ENCODE results near the gene TLK2.
"Not testable (repeated sequence)": the region's sequence is repeated elsewhere in the genome, so short reads cannot be mapped to it uniquely, and the experiment has no call there.

TLK2 gene

DNA sequence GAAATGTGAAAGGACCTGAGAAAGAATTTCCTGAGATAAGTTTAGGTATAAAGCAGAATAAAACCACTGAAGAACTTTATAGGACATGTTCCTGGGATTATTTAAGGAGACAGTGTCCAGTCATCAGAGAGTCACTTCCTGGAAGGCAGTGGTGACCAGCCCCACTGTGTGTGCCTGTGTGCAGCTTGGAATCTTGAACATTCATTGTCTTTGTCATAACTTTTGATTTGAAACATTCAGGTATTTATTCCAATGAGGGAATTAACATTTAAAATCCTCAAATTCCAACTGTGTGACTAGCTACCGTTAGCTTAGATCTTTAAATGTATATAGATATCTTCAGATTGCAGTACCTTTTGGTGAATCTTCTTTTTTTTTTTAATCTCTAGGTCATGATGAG is 87.2 kb downstream of the TLK2 start:
- DNase-seq = no peak

DNA sequence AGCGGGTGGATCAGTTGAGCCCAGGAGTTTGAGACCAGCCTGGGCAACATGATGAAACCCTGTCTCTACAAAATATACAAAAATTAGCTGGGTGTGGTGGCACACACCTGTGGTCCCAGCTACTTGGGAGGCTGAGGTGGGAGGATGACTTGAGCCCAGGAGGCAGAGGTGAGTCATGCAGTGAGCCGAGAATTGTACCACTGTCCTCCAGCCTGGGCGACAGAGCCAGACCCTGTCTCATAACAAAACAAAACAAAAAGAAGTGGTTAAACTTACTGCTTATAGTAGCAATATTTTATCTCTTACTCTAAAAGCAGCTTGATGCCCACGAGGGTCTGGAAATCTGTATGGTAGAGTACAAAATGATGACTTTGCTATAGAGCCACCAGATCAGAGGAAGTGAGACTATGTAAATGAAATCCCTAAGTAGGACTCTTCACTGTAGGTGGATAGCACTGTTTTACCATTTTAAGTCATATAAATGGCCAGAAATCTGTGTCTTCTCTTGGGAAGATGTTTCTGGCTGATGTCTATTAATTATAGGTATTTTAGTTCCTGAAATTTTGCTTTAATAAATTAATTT is 88.5 kb downstream of the TLK2 start:
- DNase-seq = no peak

GRCh38 chr17:62572488-62572887 is 93.9 kb downstream of the TLK2 start:
- no peak for DNase-seq

DNA sequence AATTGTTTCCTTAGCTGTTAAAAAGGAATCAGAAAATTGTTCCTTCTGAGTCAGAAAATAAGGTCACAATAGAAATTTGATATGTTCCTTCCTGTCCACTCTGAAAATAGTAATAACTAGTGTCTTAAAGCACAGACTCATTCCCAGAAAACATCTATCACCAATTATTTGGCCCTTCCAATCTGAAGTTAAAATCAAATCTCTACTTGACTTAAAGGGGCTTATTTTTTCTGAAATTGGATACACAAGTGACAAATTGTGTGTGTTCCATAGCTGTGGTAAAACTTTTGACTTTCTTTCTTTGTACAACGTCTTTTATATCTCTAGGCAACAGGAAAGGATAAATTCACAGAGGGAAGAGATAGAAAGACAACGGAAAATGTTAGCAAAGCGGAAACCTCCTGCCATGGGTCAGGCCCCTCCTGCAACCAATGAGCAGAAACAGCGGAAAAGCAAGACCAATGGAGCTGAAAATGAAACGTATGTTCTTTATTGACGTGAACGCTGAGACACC is 94.3 kb downstream of the TLK2 start:
- DNase-seq = no peak

DNA sequence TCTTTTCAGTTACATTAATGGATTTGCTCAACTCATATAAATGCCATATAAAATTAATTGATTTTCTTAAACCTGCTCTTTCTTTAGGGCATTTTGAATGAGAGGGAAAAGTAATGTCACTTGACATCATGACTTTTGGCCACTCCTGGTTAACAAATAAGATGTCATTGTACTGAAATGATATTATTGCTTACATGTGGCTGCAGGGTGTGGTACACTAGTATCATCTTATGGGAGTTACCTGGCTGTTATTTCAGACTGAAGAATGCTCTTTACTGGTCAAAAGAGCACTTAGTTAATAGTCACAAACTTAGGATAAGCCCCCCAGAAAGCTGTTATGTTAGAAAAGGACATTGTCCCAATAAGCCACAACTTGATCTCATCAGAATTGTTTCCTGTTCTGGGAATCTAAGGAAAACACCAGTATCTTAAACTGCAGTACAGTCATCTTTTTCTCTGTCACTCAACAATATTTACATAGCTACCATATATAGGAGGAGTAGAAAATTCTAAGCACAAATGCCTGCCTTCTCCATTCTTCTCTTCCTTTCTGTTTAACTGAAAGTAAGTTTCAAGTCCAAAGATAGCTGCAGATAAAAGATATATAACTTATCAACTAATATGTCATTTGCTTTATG is 95.0 kb downstream of the TLK2 start:
- DNase-seq = no peak

DNA sequence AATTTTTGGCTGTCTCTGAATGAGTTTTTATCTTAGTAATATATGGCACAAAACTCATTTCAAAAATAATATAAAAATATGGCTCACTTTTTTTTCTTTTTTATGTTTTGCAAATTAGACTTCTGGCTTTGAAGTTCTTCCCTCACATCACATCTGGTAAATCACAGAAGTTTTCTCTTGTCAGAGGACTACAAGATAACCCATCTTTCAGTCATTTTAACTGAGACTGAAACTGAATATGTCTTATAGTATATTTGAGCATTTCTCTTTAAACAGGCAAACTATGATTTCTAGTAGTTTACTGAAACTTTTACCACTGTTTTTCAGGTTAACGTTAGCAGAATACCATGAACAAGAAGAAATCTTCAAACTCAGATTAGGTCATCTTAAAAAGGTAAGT is 97.8 kb downstream of the TLK2 start:
- DNase-seq = no peak

- no peak for DNase-seq
These were observed 100.3 kb downstream of the TLK2 start for GRCh38 chr17:62578757-62579487.

DNA sequence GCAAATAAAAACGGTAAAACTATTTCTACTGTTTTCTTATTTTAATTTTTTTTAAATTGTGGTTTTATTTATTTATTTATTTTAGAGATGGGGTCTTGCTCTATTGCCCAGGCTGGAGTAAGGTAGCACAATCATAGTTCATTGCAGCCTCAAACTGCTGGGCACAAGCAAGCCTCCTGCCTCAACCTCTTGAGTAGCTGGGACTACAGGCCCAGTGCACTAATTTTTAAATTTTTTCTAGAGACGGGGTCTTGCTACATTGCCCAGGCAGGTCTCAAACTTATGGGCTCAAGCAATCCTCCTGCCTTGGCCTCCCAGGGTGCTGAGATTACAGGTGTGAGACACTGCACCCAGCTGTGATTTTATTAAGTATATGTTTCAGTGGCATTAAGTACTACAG is 102.3 kb downstream of the TLK2 start:
- DNase-seq = no peak

GRCh38 chr17:62581764-62582163 is 103.1 kb downstream of the TLK2 start:
- DNase-seq = no peak

DNA sequence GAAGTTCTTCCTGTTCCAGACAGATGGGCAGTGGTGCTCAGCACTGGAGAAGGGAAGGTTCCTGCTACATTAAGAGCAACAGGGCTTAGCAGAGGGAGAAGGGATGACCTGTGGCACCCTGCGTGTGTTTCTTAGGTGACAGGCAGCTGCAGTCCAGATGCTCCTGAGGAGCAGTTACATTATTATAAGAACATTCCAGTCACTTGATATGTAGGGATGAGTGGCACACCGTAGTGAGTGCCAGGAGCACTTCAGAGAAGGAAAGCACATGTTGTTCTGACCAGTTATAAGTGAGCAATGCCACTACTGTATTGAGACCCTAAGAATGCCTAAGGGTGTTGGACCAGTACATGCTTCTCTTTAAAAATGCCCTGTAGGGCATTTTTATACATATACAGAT is 108.9 kb downstream of the TLK2 start:
- DNase-seq = no peak

- no peak for DNase-seq
These were observed 109.5 kb downstream of the TLK2 start for GRCh38 chr17:62588109-62588508.

GRCh38 chr17:62591333-62591732 is 112.7 kb downstream of the TLK2 start:
- no peak for DNase-seq

DNA sequence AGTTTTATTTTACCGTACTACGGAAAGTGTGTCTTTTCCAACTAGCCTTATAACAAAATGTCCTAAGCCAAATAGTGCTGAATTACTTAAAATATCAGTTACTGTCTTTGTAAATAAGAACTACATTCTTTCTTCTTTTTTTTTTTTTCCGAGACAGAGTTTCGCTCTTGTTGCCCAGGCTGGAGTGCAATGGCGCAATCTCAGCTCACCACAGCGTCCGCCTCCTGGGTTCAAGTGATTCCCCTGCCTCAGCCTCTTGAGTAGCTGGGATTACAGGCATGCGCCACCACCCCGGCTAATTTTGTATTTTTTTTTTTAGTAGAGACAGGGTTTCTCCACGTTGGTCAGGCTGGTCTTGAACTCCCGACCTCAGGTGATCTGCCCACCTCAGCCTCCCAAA is 113.2 kb downstream of the TLK2 start:
- DNase-seq = not testable (repeated sequence)

DNA sequence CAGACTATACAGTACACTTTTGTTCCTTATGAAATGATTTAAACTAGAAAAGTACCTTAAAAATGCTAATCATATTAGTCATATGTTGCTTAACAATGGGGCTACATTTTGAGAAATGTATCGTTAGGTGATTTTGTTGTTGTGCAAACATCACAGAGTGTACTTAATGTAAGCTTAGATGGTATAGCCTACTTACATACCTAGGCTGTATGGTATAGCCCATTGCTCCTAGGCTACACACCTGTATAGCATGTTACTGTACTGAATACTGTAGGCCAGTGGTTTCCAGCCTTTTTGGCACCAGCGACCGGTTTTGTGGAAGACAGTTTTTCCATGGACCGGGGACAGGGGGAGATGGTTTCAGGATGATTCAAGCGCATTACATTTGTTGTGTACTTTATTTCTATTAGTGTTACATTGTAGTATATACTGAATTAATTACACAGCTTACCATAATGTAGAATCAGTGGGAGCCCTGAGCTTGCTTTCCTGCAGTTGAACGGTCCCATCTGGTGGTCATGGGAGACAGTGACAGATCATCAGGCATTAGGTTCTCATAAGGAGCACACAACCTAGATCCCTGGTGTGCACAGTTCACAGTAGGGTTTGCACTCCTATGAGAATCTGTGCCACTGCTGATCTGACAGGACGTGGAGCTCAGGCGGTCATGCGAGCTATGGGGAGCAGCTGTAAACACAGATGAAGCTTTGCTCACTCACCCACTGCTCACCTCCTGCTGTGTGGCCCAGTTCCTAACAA is 113.9 kb downstream of the TLK2 start:
- no peak for DNase-seq

DNA sequence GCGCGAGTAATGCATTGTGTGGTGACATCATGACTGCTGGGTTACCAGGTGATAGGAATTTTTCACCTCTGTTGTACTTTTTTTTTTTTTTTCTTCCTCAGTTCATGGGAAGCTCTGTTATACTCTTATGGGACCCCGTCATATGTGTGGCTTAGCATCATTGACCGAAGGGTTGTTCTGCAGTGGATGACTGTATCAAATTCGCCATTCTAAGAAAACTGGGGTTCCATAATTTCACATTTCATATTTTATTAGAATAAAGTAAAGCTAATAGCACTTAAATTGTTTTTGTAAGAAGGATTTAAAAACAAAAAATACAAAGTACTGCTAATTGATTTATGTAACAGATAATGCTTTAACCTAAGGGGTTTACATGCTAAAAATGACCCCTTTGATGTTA is 116.9 kb downstream of the TLK2 start:
- DNase-seq = no peak

DNA sequence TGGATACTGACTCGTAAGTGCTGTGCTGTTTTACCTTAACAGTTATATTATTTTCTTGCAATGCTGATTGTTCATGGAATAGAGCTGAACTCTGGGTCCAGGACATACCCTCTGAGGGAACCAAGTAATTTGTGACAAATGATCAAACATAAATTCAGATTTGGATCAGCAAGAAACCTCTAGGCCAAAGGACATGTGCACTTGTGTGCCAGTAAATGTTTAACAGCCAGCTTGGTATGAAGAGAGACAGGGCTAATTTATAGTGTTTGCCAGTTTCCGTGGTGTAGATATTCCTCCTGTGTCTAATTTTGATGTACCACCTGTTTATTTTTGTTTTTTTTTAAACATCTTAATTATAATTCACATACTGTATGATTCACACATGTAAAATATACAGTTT is 118.0 kb downstream of the TLK2 start:
- DNase-seq = no peak

DNA sequence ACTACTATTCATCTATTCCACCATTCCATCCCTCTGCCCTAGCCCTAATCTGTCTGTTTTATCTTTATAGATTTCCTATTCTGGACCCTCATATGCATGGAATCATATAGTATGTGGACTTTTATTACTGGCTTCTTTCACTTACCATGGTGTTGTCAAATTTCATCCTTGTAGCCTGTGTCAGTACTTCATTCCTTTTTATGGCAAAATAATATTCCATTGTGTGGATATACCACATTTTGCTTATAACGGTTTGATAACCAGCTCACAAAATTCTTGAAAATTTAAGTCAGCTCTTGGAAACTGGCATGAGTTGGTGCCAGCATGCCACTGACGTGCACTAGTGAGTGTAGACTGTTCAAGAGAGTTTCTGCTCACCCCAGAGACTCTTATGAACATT is 118.5 kb downstream of the TLK2 start:
- DNase-seq = no peak

- DNase-seq = no peak
These were observed 119.3 kb downstream of the TLK2 start for GRCh38 chr17:62597920-62598319.

DNA sequence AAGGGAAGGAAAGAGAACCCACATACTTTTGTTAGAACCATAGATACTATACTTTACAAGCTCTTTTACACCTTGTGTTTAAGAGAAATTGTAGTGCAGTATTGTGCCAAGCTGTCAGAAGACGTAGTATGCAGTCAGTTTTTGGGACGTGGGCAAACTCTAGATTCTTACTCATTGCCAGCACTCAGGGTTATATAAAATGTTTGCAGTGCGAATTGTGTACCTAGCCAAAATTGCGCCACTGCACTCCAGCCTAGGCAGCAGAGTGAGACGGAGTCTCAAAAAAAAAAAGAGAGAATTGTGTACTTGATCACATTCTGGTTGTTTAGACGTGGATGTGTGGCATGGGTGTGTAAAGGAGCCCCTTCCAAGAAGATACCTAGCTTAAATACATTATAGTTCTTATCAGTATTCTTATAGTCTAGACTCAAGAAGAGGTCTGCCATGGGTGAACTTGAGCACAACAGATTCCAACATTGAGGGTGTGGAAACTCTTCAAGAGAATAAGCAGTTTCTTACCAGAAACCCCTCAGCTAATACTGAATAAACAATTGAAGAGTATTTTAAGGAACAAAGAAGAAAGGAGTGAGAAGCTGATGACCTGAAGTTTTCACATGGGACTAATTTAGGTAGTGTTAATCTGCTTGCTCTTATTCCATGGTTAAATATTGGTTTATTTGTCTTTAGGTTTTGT is 121.5 kb downstream of the TLK2 start:
- DNase-seq = no peak

DNA sequence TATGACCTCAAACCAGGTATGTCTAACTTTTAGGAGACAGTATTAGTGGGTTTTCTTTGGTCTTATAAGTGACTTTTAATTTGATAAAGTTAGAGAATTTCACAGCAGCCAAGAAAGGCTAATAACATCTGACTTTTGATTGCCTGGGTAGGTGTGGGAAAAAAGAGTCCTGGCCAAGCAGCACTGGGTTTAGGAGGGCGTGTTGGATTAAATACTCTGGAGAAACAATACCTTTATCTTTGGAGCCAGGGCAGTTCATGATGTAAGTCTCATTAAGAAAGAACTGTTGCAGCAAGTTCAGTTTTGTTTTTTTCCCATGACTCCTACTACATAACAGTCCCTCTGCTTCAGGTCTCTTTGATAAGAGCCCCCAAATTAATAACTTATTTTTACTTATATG is 122.2 kb downstream of the TLK2 start:
- no peak for DNase-seq

GRCh38 chr17:62601471-62601870 is 122.8 kb downstream of the TLK2 start:
- no peak for DNase-seq

DNA sequence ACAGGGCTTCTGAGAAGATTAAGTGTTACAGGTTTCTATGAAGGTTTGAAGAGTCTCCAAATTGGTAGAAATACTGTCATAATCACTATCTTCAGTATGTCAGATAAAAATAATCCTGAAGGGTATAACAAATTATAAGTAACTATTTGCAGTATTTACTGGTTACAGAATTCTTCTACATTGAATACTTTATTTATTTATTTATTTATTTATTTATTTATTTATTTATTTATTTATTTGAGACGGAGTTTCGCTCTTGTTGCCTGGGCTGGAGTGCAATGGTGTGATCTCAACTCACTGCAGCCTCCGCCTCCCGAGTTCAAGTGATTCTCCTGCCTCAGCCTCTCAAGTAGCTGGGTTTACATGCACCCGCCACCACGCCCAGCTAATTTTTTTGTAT is 125.2 kb downstream of the TLK2 start:
- DNase-seq = not testable (repeated sequence)

DNA sequence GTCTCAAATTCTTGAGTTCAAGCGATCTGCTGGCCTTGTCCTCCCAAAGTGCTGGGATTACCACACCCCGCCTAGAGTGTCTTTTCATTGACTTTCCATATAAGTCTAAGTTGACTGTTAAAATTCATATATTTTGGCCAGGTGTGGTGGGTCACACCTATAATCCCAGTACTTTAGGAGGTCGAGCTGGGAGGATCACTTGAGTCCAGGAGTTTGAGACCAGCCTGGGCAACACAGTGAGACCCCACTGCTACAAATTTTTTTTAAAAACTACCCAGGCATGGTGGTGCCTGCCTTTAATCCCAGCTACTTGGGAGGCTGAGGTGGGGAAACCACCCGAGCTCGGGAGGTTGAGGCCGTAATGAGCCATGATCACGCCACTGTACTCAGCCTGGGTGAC is 127.0 kb downstream of the TLK2 start:
- DNase-seq = no peak

Measured in stimulated activated naive CD4-positive, alpha-beta T cell treated with Interleukin-2 at 50 U/mL for 16 hours (primary cell).